Islet of Langerhans (tissue), 1 donor: ENCODE results near the gene RBMS1.

Experiments
- FAIRE-seq: peaks from one replicate; lab custom pipeline; 2011; peaks lifted over from hg19 to GRCh38; lab: Jason Lieb, UNC

The RBMS1 gene

DNA sequence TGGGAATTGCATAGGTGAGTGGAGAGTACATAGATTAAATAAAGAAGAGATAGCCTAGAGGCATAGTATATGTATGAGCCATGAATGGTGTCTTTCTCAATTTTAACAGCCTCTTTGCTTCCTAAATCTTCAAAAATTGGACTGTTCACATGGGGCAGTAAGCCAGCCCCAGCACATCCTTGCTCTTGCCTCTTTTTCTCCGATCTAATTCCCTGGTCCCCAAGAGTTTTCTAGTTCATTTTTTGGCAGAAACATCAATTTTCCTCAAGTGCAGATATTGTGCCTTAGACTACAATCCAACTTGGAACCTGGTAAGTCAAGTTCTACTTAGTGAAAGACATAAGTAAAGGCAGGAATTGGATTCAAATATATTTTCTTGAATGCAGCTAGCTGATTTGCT is 243.7 kb downstream of the RBMS1 start:
- FAIRE-seq: no peak

DNA sequence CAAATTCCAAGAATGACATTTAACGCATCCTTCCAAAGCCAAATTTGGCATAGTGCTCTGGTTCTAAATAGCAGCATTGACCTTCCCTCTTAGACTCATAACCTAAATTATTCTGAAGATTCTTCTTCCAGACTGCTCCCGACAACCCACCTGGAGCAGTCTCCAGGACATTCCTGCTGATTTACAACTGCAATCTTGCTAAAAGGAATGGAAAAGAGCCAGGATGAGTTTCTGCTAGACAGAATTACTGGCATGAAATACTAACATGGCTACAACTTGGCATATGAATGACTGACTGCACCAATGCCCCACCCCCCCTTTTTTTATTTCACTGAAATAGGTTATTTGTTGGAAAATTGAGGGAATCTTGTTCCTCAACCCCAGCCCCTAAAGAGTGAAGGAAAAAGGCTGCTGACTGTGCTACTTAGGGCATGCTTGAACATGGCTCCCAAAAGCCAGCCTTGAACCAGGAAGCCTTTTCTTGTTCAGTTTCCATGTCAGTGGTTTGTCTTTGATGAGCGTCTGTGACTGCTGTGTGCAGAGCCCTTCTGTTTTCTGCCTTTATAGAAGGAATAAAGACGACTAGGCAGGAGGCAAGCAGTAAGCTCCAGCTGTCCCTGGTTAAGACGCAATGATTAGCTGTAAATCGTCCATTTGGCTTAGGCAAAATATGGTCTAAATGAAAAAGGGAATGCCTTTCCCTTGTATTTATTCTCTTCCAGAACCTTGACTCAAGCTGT is 246.1 kb downstream of the RBMS1 start:
- FAIRE-seq: no peak

DNA sequence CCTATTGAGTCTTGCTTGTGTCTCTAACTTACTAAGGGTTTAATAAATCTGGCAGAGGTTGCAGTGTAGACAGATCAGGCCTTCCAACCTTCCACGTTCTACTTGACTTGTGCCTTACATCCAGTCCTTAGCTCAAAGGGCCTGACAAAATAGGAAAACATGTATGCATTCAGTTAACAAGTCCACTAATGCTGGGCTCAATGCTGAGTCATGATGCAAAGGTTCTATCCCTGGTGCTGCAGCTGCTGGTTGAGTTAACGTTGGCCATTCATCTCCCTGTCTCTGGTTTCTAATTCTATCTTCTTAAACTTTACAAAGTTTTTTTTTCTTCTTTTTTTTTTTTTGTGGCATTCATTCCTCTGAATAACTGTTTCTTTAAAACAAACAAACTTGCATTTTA is 247.3 kb downstream of the RBMS1 start:
- FAIRE-seq: no peak

DNA sequence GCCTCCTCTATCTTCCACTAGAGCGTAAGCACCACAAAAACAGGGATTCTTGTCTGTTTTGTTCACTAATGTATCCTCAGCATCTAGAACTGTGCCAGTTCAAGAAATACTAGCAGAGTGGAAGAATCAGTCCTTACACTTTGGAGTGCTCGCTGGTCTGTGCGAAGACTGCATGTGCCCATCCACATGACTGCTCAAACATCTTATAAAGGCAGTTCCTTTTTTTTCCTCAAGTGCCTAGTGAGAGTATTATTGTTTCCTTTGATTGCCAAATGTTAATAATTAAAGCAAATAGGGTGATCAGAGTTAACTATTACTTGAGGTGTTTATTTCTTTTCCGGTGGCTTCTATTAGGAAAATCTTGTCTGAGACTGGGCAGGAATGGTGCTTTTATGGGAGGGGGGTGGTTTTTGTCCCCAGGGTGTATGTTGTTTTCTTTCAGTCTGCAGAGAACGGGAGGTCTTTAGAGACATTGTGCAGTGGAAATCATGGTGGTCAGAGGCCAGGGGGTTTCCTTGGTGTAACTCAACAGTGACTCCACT is 247.9 kb downstream of the RBMS1 start:
- no peak for FAIRE-seq

DNA sequence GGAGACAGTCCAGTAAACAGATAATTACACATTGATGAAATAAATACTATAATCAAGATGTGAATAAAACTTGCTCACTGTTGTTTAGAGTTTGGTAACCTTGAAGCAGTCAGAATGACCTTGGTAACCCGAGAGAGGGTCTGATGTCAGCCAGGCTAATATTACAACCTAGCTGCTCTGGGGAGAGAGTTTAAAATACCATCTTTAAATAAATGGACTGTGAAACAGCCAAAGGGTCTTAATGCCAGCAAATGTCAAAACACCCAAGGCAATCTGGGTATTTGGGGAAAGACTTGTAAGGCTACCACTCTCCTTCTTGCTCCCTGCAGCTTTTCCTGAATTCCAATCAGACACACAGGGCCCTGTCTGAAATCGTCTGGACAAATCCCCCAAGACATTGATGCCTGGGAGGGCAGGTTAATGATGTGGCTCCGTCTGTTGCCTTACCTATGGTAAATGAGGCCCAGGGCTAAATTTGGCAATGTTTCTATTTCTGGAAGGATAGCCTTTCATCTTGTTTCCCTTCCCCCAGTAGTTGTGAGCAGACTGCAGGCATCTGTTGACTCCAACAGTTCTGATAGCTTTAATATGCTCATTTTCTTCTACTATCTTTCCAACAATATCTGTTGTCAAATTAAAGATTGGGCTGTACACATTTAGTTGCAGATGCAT is 250.6 kb downstream of the RBMS1 start:
- FAIRE-seq: no peak

DNA sequence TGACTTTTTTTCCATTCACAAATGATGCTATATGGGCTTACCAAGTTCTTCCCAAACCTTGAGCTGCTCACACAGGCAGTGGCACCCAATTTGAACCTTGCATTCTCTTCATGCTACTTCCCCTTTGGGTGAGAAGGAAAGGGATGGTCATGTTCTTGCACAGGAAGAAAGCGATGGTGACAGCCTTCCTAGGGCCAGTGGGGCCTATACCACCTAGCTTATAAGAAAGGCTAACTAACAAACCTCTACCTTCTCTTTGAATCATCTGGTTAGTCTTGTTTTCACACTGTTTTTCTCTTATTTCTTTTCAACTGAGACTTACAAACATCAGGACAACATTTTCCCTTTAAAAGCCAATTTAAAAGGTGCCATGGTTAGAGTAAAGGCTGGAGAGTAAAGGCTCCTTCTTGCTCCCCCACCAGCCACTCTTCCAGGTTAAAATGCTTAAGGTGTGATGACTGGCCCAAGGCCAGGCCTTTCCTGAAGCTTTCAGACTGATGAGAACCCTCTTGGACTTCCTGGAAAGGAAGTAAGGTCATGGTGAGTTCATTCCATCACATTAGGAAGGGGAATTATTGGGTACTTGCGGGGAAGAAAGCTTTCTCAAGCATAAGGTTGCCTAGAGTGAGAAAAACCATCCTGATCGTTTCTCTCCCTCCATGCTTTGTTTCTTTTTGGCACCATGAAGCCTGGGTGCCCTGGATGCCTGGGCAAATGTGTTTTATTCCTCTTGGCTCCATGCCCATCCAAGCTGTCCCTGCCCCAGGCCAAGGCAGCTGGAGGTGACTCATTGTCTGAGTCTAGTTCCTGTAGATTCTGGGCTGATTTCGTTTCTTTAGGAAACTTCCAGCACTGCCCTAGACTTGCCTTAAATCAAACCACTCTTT is 252.1 kb downstream of the RBMS1 start:
- FAIRE-seq: no peak

DNA sequence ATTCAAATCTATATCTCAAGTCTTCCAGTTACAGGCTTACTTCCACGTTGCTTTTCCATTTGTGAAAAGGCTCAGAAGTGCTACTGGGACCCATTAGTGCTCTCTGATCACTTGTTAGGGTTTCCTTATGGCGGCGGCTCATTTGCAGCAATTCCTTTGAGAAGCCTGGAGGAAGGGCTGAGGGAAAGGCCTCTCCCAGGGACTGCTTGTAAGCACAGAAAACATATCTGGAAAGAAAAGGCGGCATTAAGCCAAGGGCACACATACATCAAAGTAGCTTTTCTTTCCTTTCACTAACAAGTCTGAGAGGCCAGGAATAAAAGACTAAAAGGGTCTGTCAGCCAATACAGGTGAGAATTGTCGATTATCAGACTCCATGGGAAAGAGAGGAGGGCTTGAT is 254.2 kb downstream of the RBMS1 start:
- no peak for FAIRE-seq

DNA sequence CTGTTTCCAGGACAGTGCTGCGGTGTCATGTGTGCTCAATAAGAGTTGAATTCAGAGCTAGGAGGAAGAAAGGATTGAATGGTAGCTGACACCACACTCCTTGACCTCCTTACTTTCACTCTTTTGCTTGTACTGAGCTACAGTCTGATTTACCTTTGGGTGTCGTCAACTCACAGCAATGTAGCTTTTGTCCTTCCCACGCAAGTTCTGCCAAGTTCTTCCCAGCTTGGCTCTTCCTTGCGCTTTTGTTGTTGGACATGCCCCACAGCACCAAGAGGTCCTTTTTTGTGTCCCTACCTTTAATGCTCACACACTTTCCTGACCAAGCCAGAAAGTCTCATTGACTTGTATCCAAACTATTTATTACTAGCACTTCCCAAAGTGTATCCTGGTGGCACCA is 255.2 kb downstream of the RBMS1 start:
- FAIRE-seq: no peak

DNA sequence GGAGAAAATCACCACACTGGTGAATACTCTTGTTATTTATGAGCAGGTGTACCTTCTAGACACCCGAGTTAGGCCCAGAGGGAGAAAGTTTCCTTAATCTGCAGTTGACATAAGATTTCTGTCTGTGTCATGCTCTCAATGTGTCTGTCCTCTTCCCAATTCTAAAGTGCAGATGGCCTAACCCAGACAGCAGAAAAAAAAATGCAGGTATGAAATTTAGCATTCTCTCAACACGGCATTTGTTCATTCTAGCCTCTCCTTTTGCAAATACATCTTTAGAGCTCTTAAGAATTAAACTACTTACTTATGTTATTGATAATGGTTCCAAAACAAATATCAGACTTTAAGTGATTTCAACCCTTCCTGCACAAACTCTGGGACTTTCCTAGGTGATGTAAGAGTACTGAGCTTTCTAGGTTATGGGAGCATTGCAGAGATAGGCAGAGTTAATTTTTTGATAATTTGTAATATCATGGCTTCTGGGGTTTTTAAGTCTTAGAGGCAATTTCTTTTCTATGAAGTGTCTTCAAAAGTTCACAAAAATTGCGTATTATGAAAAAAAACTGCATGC is 260.6 kb downstream of the RBMS1 start:
- no peak for FAIRE-seq

DNA sequence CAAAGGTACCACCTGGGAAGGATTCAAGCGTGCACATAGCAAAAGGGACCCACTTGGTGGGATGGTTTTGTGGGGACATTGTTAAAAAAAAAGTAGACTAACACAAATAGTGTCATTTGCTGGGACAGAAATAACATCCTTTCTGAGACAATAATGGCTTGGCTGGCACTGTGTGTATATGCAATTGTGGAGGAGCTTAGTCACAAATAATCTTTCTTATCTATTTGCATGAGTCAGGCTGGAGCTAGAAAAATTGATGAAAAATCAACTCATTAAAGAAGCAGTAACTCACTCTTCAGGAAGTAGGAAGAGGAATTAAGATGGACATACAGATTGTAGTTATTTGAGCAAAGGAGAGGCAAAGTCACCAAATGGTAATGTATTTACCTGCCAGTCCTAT is 264.0 kb downstream of the RBMS1 start:
- no peak for FAIRE-seq

DNA sequence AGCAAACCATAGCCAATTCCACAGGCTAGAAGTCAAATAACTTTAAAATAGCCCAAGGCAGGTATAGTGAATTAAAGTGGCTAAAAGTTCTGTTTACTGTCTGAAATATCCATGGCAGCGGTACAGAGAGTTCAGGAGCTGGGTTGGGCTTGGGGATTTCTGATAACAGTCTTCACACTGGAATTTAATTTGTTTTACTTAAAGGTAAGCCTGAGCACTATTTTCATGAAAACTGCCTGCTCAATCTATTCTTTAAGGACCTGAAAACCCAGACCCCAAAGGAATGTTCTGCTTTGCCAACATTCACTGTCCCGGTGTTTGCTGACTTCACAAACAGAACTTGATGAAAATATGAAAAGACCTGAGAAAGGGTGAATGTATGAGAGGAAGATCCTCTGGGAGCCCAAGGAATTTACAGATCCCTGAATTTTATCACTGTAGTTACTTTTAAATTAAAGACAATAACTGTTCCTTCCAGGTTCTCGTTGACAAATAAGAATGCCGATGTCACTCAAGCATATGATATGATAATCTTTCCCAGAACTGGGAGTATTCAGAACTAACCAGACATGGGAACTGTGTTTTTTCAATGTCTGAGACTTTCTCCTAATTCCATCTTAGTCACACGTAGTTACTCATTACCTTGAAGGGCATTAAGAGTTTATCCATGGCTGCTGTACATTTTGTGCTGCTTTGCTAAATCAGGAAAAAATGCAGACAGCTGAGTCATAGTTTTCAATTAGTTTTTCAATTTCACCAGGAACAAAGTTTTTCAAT is 265.3 kb downstream of the RBMS1 start:
- peak; percentile 36 for FAIRE-seq

DNA sequence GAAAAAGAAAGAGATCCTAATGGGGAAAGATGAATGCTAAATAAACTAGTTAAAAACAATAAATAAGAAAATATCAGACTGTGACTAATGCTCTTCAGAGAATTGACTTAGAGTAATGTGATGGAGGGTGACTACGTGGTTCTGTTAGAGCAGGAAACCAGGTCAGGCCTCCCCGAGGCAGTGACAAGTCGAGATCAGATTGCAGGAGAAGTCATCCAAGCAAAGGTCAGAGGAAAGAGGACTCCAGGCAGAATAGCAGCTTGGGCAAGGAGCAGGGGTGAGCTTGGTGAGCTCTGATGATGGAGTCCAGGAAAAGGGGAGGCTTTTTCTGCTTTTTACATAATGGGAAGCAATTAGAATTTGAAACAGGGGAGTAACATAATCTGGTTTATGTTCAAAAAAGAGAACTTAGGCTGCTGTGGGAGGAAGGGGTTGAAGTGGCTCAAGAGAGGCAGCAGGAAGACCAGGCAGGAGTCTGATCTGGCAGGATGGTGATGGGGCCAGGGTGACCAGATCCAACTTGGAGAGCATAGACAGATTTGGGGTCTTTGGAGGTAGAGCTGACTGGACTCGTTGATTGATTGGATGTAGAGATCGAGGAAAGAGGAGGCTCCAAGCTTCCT is 266.2 kb downstream of the RBMS1 start:
- FAIRE-seq: no peak

DNA sequence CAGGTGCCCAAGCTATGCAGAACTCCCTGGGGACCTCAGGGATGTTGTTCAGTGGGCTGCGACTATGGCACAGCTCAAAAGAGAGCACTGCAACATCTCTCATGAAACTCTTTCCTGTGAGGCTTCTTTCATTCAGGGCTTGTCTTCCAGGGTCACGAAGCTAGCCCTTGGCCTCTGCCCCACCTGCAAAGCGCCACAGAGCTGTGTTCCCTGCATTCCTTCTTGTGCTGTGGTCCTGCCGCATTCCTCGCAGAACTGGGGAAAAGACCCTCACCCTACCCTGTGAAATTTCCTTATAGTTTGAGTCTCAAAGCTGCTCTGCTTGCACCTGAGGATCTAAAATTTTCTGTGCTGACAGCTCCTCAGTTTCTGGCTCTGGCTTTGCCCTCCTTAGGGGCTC is 267.2 kb downstream of the RBMS1 start:
- no peak for FAIRE-seq

DNA sequence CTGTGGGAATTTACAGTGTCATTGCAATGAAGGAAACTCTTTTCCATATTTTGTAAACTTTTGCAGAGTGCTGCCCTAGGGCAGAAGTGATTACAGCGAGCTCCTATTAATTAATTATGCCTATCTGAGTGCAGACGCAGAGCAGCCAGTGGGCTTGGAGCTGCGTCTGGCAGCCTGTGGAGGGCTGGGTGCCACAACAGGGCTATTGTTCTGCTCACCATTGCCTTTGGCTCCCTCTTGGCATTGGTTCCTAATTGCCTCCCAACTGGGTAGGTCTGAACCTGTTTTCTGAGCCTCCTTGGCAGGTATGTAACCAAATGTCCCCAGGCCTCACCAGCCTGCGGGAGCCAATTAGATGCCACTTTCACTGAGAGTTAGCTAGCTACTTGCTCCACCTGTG is 267.9 kb downstream of the RBMS1 start:
- FAIRE-seq: no peak

DNA sequence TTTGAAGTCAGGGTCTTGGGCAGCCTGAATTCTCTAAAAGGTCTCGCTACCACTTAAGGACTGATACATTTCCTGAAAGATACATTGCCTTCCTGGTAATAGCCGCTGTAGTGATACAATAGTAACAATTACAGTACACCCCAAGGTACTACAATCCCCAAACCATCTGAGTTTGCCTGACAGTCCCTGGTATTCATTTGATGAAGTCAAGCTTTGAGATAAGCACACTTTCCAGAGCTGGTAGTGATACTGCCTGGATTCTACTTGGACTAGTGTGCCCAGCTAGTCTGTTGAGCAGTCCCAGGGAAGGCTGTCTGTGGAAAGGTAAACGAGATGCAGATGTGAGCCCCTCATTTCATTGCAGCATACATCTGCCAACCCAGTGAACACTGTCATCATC is 269.1 kb downstream of the RBMS1 start:
- FAIRE-seq: no peak

DNA sequence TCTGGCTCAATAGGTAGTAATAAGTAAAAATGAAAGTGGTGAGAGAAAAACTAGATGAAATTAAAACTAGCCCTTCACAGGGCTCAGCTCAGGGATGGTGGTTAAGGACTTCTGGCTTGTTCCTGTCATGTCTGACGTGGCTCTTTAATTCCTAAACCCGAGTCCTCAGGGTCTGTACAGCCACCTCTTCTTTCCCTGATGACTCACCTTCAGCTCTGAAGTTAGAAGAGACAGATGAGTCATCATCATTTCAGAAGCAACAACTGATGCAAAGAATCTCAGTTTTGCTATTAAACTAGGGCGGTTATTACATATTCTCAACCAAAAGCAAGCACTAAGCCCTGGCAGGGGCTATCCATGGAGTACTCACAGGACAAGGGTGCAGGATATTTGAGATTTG is 269.5 kb downstream of the RBMS1 start:
- FAIRE-seq: no peak

DNA sequence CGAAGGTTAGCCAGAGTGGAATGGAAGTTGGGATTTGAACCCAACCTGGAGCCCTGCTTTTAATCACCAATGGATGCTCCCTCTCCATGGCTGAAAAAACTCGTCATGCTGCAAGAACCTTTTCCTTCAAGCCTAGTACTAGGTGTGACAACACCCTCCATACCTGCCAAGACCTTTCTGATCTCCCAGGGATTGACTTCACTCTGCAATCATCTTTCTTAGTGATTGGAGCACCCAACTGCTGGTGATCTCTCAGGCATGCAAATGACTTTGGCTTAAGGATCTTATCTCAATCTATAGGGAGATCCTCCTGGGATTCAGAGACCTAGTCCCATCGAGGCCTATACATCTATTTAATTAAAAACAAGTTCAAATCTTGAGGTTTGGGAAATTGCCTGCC is 270.0 kb downstream of the RBMS1 start:
- no peak for FAIRE-seq

DNA sequence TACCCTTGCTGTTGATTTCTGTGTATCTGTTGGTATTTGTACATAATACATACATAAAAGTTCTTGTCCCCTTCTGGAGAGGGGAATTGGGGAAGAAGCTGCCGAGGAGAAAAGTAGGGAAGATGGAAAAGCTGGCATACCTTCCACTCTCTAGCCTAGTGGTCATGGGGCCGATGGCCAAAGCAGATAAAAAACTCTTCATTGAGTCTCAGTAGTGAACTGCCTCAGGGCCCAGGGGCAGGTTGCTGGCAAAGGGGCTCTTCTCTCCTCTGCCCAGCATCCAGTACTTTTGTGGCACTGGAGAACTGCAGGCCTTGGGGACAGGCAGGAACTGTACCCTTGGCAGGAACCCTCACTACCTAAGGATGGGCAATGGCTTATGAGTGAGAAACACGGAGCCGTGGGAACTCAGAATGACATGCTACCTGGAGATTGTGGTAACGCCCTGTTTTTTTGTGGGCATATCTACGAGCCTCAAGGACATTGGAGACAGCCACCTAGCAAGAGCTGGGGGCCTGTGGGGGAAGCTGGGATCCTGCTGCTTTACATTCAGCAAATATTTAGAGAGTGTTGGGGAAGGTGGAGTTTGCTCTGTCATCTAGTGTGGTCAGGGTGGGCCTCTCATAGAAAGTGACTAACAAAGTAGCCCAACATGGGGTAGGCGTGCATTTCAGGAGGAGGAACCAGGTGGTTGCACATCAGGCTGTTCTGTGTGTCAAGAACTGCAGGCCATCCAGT is 270.9 kb downstream of the RBMS1 start:
- no peak for FAIRE-seq
